CD14-positive monocyte (primary cell): ENCODE results near the gene MRPL50. TPM values are rescaled to one million over a fixed set of nuclear protein-coding genes. Genes with fewer than 3 reads are reported as not detected.

Experiments
- DNase-seq, 3 donors: peaks; one replicate each; pipeline ENCODE4 v3.0.0-alpha.2; 2011 to 2022
- H2AFZ ChIP-seq: 2 replicates; pipeline ENCODE4 v1.6.0; 2012; ENCODE audit warnings: mild to moderate bottlenecking, low read depth, low read length, inconsistent platforms; ENCODE audit not compliant: insufficient read depth, poor library complexity, severe bottlenecking
- H3K27ac ChIP-seq, 2 donors: 1 replicate in 1 of 2; 2 replicates in 1 of 2; pipeline ENCODE4 v1.5.1; 2012 to 2013; ENCODE audit warnings: low read length in 2 of 2, control low read depth in 1 of 2, inconsistent platforms in 1 of 2, low read depth in 1 of 2, mild to moderate bottlenecking in 1 of 2
- H3K27me3 ChIP-seq, 2 donors: one replicate each; pipeline versions ENCODE4 v1.6.0 to v1.6.1; 2011 to 2013; ENCODE audit warnings: low read length in 2 of 2; ENCODE audit not compliant: control insufficient read depth in 2 of 2, insufficient read depth in 2 of 2
- H3K36me3 ChIP-seq, 2 donors: replicated peaks in 1 of 2; 1 replicate in 1 of 2; 2 replicates in 1 of 2; pipeline versions ENCODE4 v1.5.1 to v1.6.1; 2012 to 2013; ENCODE audit warnings: low read length in 2 of 2, control low read depth in 1 of 2, inconsistent platforms in 1 of 2, mild to moderate bottlenecking in 1 of 2; ENCODE audit not compliant: insufficient read depth in 2 of 2, control insufficient read depth in 1 of 2
- H3K4me1 ChIP-seq, 2 donors: 1 replicate in 1 of 2; 2 replicates in 1 of 2; pipeline versions ENCODE4 v1.5.1 to v1.6.1; 2012 to 2013; ENCODE audit warnings: low read length in 2 of 2, control low read depth in 1 of 2, inconsistent platforms in 1 of 2, mild to moderate bottlenecking in 1 of 2, moderate library complexity in 1 of 2; ENCODE audit not compliant: insufficient read depth in 2 of 2, control insufficient read depth in 1 of 2
- H3K4me2 ChIP-seq: replicated peaks from 2 replicates; pipeline ENCODE3; 2012; ENCODE audit warnings: low read length, moderate library complexity, mild to moderate bottlenecking; ENCODE audit not compliant: poor library complexity, severe bottlenecking; ENCODE audit errors: extremely low read depth
- H3K4me3 ChIP-seq, 3 experiments: fragments of 200-600 bp in 1 of 3; sonication (generic) in 1 of 3; replicated peaks in 1 of 3; 1 replicate in 2 of 3; 2 replicates in 1 of 3; pipeline ENCODE4 v1.5.1; 2011 to 2013; ENCODE audit warnings: low read length in 3 of 3, mild to moderate bottlenecking in 3 of 3, control low read depth in 2 of 3, low read depth in 2 of 3, inconsistent platforms in 1 of 3, moderate library complexity in 1 of 3
- H3K79me2 ChIP-seq: 2 replicates; pipeline ENCODE4 v1.6.0; 2012; ENCODE audit warnings: mild to moderate bottlenecking, control low read depth, inconsistent platforms, low read length, moderate library complexity; ENCODE audit not compliant: insufficient read depth
- H3K9ac ChIP-seq: 2 replicates; pipeline ENCODE4 v1.6.0; 2017; ENCODE audit warnings: low read length, mild to moderate bottlenecking; ENCODE audit not compliant: insufficient read depth, poor library complexity, severe bottlenecking
- H3K9me3 ChIP-seq, 2 donors: replicated peaks in 1 of 2; 1 replicate in 1 of 2; 2 replicates in 1 of 2; pipeline versions ENCODE4 v1.5.1 to v1.6.1; 2012 to 2013; ENCODE audit warnings: low read length in 2 of 2, control low read depth in 1 of 2; ENCODE audit not compliant: control insufficient read depth in 1 of 2, insufficient read depth in 1 of 2
- H4K20me1 ChIP-seq: 2 replicates; pipeline ENCODE4 v1.6.0; 2012; ENCODE audit warnings: mild to moderate bottlenecking, low read length, control low read depth, moderate library complexity; ENCODE audit not compliant: insufficient read depth
- H3K27ac Mint-ChIP-seq, 7 donors: one replicate each; pipeline ENCODE4 v1.8.0; 2020; ENCODE audit warnings: mild to moderate bottlenecking in 7 of 7, mixed read lengths in 7 of 7, moderate library complexity in 6 of 7, inconsistent platforms in 2 of 7
- H3K27me3 Mint-ChIP-seq, 3 donors: one replicate each; pipeline ENCODE4 v1.8.0; 2021 to 2022; ENCODE audit warnings: low read depth in 3 of 3, mild to moderate bottlenecking in 3 of 3, mixed read lengths in 3 of 3, moderate library complexity in 3 of 3, inconsistent platforms in 1 of 3
- H3K36me3 Mint-ChIP-seq, 2 donors: one replicate each; pipeline ENCODE4 v1.8.0; 2020; ENCODE audit warnings: mixed read lengths in 2 of 2, inconsistent platforms in 1 of 2, mild to moderate bottlenecking in 1 of 2
- H3K4me1 Mint-ChIP-seq: one replicate; pipeline ENCODE4 v1.8.0; 2020; ENCODE audit warnings: mild to moderate bottlenecking, mixed read lengths
- H3K4me3 Mint-ChIP-seq, 2 donors: one replicate each; pipeline ENCODE4 v1.8.0; 2020; ENCODE audit warnings: mild to moderate bottlenecking in 2 of 2, mixed read lengths in 2 of 2, moderate library complexity in 1 of 2
- H3K9me3 Mint-ChIP-seq, 7 donors: one replicate each; pipeline ENCODE4 v1.8.0; 2020 to 2022; ENCODE audit warnings: mixed read lengths in 7 of 7, mild to moderate bottlenecking in 6 of 7, moderate library complexity in 6 of 7, inconsistent platforms in 2 of 7
- CTCF ChIP-seq: fragments of 200-600 bp; IDR thresholded peaks from one replicate; pipeline ENCODE4 v1.8.0; 2022; ENCODE audit warnings: antibody characterized with exemption, mild to moderate bottlenecking
- WGBS: methylation state at CpG from one replicate; pipeline ENCODE4 v1.1.5; 2013; ENCODE audit warnings: missing lambda C conversion rate; ENCODE audit not compliant: insufficient coverage; 5-methylcytosine and 5-hydroxymethylcytosine counted together
- intact Hi-C, 2 donors: fragments of 100-400 bp; cut with micrococcal nuclease; formaldehyde crosslinking; loops; one replicate each; pipeline versions ENCODE4 v1.15.0 to v1.15.1; 2023
- polyA minus RNA-seq: library from RNA; depleted of rRNA, polyadenylated mRNA; stranded (reverse); fragments of >200 nt; gene quantifications from 2 replicates; pipeline ENCODE4 v1.2.3, GENCODE V29; 2012
- polyA plus RNA-seq, 3 donors: library from polyadenylated mRNA; depleted of rRNA in 1 of 3; unstranded in 2 of 3; stranded (reverse) in 1 of 3; fragments of 300-500 nt in 2 of 3; fragments of >200 nt in 1 of 3; fragmentation: Illumina TruSeq in 2 of 3; gene quantifications; 1 replicate in 2 of 3; 2 replicates in 1 of 3; pipeline ENCODE4 v1.2.3, GENCODE V29; 2012 to 2021
- total RNA-seq, 12 experiments: library from RNA in 1 of 12; stranded (reverse) in 1 of 12; fragments of 120-200 nt in 1 of 12; gene quantifications; one replicate each; pipeline ENCODE4 v1.2.4 and lab custom pipeline; 2013 to 2026; ENCODE audit warnings: mixed read lengths in 6 of 12, inconsistent platforms in 1 of 12

Gene MRPL50
- total RNA-seq (2013), result 11.7 TPM
- polyA plus RNA-seq, result 1 to 10 TPM; 1.9 to 4.9 (median 4.8) TPM
- polyA minus RNA-seq, result 2.2 and 3.0 TPM in 2 replicates
- 11.9 to 25.4 (median 17.1) reads per million in 11 experiments for total RNA-seq (lab: John Stamatoyannopoulos, UW)

DNA sequence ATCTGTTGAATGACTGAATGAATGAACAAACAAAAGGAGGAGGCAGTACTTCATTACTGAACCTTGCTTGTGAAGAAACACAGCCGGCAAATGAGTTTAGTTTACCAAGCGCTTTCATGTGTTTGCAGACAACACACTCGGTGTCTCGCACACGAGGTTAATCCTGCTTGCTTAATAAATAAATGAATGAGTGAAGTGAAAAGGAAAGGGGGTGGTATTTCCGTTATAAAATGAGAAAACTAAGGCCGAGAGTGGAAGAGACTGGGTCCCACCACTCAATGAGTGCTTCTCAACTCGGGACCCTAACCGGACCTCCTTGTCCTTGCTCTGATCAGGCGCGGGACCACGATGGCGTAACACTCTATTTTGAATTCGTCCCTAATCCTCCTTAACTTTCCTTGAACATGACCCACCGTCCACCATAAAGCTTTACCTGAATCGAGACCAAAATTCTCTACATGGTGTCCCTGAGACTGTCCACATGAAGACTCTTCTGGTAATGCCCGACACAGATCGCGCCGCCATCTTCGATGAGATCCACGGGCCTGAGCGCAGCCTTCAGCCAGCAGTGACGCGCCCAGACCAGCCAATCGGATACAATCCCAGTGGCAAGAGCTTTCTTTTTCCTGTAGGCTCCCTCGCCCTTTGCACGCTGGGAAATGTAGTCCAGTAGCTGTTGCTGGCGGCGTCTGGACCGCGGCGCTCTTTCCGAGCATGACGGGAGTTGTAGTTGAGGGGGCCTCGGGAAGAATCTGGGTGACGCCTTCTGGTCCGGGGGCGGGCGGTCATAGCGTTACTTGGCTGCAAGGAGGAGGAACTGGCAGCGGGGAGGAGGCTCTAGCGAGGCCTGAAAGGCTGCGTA is at the start of gene MRPL50, which contains the start of gene ZNF189:
Gene MRPL50, minus strand, starts transcription at position 551 of the 862 bp plus-strand sequence. Its CDS starts 26 bp downstream, at position 525.
Gene ZNF189, plus strand, starts transcription at position 784 of the 862 bp plus-strand sequence. CDS start 306 bp downstream, outside the sequence.
- H3K4me3 ChIP-seq, result peak within 1 kb of the TSS; percentile 87 to 92 (median 91)
- H3K27ac Mint-ChIP-seq, result peak within 1 kb of the TSS; percentile 96 to 100 (median 99)
- peak within 1 kb of the TSS; percentile 78 for H3K4me2 ChIP-seq
- H3K4me1 ChIP-seq, result peaks cover 21 to 34% of the 10 kb centered on the region in 2 donors
- peak within 1 kb of the TSS; percentile 79 to 98 for H3K27ac ChIP-seq
- H2AFZ ChIP-seq, result peak within 1 kb of the TSS; percentile 88
- H4K20me1 ChIP-seq, result peaks cover 6% of the 10 kb centered on the region
- WGBS, result under 1% methylated on average over 38 of the region's 44 CpGs
- H3K27me3 ChIP-seq, result no peaks in the 10 kb centered on the region
- H3K36me3 ChIP-seq, result peaks cover 26 to 41% of the 10 kb centered on the region in 2 donors
- peak within 1 kb of the TSS; percentile 90 to 99 for H3K4me3 Mint-ChIP-seq
- peak; percentile 98 to 99 (median 98) for DNase-seq
- intact Hi-C loops, result loop anchor here (5.0 to 10.0 kb wide), 3 partner anchors 134 to 1303 kb away; partner anchors contain the start of genes ERP44 (in 1 of the 2), INVS (in 1 of the 2) and RNF20 (in 1 of the 2)
- H3K27me3 Mint-ChIP-seq, result no peaks in the 10 kb centered on the region
- peaks cover 0 to 14% of the 10 kb centered on the region in 2 donors for H3K9me3 ChIP-seq
- no peak for TF ChIP-seq CTCF
- peaks cover 89% of the 10 kb centered on the region for H3K79me2 ChIP-seq
- H3K36me3 Mint-ChIP-seq, result peaks cover 46 to 51% of the 10 kb centered on the region in 2 donors
- peaks cover 7 to 29% (median 13%) of the 10 kb centered on the region in 7 donors for H3K9me3 Mint-ChIP-seq
- peak within 1 kb of the TSS; percentile 90 for H3K9ac ChIP-seq
- H3K4me1 Mint-ChIP-seq, result peaks cover 33% of the 10 kb centered on the region

DNA sequence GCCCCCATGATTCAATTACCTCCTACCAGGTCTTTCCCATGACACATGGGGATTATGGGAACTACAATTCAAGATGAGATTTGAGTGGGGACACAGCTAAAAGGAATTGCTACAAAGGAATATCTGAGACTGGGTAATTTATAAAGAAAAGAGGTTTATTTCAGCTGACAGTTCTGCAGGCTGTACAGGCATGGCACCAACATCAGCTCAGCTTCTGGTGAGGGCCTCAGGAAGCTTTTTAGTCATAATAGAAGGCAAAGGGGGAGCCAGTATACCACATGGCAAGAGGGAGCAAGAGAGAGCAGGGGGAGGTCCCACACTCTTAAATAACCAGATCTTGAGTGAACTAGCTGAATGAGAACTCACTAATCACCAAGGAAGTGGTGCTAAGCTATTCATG is 48.3 kb upstream of the MRPL50 start:
- no peak for TF ChIP-seq CTCF
- intact Hi-C loops, result no loop called here
- Histone ChIP-seq H3K9me3 (peaks cover 0 to 5% of the 10 kb centered on the region in 2 donors), H3K27me3 (peaks cover 28 to 36% of the 10 kb centered on the region in 2 donors), H3K9ac (no peak overlapping the region), H3K79me2 (no peaks in the 10 kb centered on the region), H3K27ac (no peak overlapping the region), H4K20me1 (no peaks in the 10 kb centered on the region), H2AFZ (no peak overlapping the region), H3K4me1 (peaks cover 6 to 7% of the 10 kb centered on the region in 2 donors), H3K36me3 (no peaks in the 10 kb centered on the region), H3K4me3 (no peak overlapping the region), H3K4me2 (no peak overlapping the region)
- Mint-ChIP-seq H3K27me3 (peaks cover 23 to 32% (median 31%) of the 10 kb centered on the region in 3 donors), H3K36me3 (peaks cover 0 to 4% of the 10 kb centered on the region in 2 donors), H3K9me3 (peaks cover 3 to 14% (median 4%) of the 10 kb centered on the region in 7 donors), H3K4me1 (peaks cover 16% of the 10 kb centered on the region), H3K4me3 (no peak overlapping the region), H3K27ac (no peak overlapping the region)
- no peak for DNase-seq
